ENCODE measurements around the gene DTX2. TPM values are rescaled to one million over a fixed set of nuclear protein-coding genes. Genes with fewer than 3 reads are reported as not detected.
"Not testable (repeated sequence)": the region's sequence is repeated elsewhere in the genome, so short reads cannot be mapped to it uniquely, and the experiment has no call there.

The DTX2 gene
- total RNA-seq, 2 donors from 2014 or later: 34.1 to 38.3 TPM

DNA sequence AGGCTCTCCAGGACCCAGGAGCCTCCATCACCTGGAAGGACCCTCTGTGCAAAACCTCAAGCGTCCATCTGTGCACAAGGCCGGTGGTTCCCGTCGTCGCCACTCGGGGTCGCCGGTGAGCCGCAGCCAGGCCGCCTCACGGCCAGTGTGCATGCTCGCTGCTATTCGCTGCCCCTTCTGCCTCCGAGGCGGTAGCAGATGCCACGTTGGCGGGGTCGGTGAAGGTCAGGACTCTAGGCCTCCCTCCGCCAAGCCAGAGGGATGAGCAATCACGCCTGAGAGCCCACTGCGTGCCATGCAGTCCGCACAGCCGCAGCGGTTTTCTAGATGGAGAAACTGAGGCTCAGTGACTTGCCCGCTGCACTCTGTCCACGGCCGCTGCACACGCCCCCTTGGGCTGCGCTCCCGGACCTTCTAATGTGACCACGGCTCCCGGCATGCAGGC, 54.5 kb downstream of the DTX2 start:
- H3K36me3 Mint-ChIP-seq (ENCODE audit: low read depth): no peaks in the 10 kb centered on the region
- H3K27me3 Mint-ChIP-seq (ENCODE audit: insufficient read depth): no peaks in the 10 kb centered on the region
- H3K9me3 Mint-ChIP-seq: no peaks in the 10 kb centered on the region
- H3K4me1 ChIP-seq (ENCODE audit: control insufficient read depth, insufficient read depth, low read length): no peaks in the 10 kb centered on the region
- TF ChIP-seq, protein P1, sequence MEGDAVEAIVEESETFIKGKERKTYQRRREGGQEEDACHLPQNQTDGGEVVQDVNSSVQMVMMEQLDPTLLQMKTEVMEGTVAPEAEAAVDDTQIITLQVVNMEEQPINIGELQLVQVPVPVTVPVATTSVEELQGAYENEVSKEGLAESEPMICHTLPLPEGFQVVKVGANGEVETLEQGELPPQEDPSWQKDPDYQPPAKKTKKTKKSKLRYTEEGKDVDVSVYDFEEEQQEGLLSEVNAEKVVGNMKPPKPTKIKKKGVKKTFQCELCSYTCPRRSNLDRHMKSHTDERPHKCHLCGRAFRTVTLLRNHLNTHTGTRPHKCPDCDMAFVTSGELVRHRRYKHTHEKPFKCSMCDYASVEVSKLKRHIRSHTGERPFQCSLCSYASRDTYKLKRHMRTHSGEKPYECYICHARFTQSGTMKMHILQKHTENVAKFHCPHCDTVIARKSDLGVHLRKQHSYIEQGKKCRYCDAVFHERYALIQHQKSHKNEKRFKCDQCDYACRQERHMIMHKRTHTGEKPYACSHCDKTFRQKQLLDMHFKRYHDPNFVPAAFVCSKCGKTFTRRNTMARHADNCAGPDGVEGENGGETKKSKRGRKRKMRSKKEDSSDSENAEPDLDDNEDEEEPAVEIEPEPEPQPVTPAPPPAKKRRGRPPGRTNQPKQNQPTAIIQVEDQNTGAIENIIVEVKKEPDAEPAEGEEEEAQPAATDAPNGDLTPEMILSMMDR (conservative IDR thresholded peaks at IDR 0.05): no peak
- H3K9ac ChIP-seq (ENCODE audit: extremely low read depth, low read length, poor library complexity, severe bottlenecking): no peak overlapping the region
- H3K4me1 Mint-ChIP-seq: no peaks in the 10 kb centered on the region
- H3K9me3 ChIP-seq (ENCODE audit: control insufficient read depth, low read length): no peaks in the 10 kb centered on the region
- WGBS, 2 experiments (ENCODE audit: insufficient coverage in 1 of 2, insufficient read length in 1 of 2): 29 to 40% methylated on average over 23 to 32 of the region's 32 CpGs
- H3K27ac Mint-ChIP-seq: no peak overlapping the region
- H3K27ac ChIP-seq (ENCODE audit: low read depth, low read length): no peak overlapping the region
- H3K4me3 ChIP-seq (ENCODE audit: low read length): no peak overlapping the region
- no peaks in the 10 kb centered on the region for H3K36me3 ChIP-seq (ENCODE audit: control insufficient read depth, insufficient read depth, low read length)
- no peak overlapping the region for H3K4me3 Mint-ChIP-seq
- no peak for DNase-seq
- no peaks in the 10 kb centered on the region for H3K27me3 ChIP-seq (ENCODE audit: control insufficient read depth, insufficient read depth, low read length, poor library complexity, severe bottlenecking)

DNA sequence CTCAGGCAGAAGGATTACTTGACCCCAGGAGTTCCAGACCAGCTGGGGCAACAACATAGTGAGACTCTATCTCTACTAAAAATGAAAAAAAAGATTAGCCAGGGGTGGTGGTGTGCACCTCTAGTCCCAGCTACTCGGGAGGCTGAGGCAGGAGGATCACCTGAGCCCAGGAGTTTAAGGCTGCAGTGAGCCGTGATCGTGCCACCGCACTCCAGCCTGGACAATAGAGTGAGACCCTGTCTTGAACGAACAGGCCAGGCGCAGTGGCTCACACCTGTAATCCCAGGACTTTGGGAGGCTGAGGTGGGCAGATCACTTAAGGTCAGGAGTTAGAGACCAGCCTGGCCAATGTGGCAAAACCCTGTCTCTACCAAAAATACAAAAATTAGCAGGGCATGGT, 55.4 kb downstream of the DTX2 start:
- H3K4me3 ChIP-seq (ENCODE audit: low read length); H3K4me1 Mint-ChIP-seq; DNase-seq; H3K9me3 Mint-ChIP-seq; H3K27me3 Mint-ChIP-seq (ENCODE audit: insufficient read depth); H3K27ac Mint-ChIP-seq; H3K27me3 ChIP-seq (ENCODE audit: control insufficient read depth, insufficient read depth, low read length, poor library complexity, severe bottlenecking); H3K36me3 ChIP-seq (ENCODE audit: control insufficient read depth, insufficient read depth, low read length); H3K4me3 Mint-ChIP-seq; H3K36me3 Mint-ChIP-seq (ENCODE audit: low read depth); H3K9me3 ChIP-seq (ENCODE audit: control insufficient read depth, low read length); H3K4me1 ChIP-seq (ENCODE audit: control insufficient read depth, insufficient read depth, low read length); H3K9ac ChIP-seq (ENCODE audit: extremely low read depth, low read length, poor library complexity, severe bottlenecking); H3K27ac ChIP-seq (ENCODE audit: low read depth, low read length): not testable (repeated sequence)
- WGBS, 2 experiments (ENCODE audit: insufficient coverage in 1 of 2, insufficient read length in 1 of 2): 97 to 100% methylated on average over 2 to 6 of the region's 6 CpGs

DNA sequence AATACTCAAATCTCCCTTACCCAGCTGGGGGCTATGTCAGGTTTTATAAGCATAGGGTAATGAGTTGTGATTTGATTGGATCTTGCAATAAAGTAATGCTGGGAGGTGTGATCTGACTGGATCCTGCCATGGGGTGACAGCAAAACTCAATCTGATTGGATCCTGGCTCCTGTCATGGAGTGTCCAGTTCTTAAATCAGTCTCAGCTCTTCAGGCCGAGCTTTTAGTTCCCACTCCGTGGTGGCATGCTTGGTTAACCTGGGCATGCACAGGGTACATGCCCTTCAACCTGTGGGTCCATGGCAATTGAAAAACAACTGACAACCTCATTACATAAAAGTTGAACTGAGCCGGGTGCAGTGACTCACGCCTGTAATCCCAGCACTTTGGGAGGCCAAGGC, 64.7 kb downstream of the DTX2 start:
- not testable (repeated sequence) for H3K9me3 Mint-ChIP-seq; H3K4me1 ChIP-seq (ENCODE audit: control insufficient read depth, insufficient read depth, low read length); H3K27me3 ChIP-seq (ENCODE audit: control insufficient read depth, insufficient read depth, low read length, poor library complexity, severe bottlenecking); H3K4me3 ChIP-seq (ENCODE audit: low read length); H3K36me3 Mint-ChIP-seq (ENCODE audit: low read depth); H3K27ac Mint-ChIP-seq; H3K4me1 Mint-ChIP-seq; H3K27me3 Mint-ChIP-seq (ENCODE audit: insufficient read depth); H3K36me3 ChIP-seq (ENCODE audit: control insufficient read depth, insufficient read depth, low read length); H3K4me3 Mint-ChIP-seq; DNase-seq; H3K9me3 ChIP-seq (ENCODE audit: control insufficient read depth, low read length); H3K27ac ChIP-seq (ENCODE audit: low read depth, low read length); H3K9ac ChIP-seq (ENCODE audit: extremely low read depth, low read length, poor library complexity, severe bottlenecking)
- 82% methylated on average over 2 of the region's 4 CpGs; no CpG with 5 or more reads in 1 of the 2 experiments for whole genome bisulfite sequencing, 2 experiments (ENCODE audit: insufficient coverage in 1 of 2, insufficient read length in 1 of 2)

DNA sequence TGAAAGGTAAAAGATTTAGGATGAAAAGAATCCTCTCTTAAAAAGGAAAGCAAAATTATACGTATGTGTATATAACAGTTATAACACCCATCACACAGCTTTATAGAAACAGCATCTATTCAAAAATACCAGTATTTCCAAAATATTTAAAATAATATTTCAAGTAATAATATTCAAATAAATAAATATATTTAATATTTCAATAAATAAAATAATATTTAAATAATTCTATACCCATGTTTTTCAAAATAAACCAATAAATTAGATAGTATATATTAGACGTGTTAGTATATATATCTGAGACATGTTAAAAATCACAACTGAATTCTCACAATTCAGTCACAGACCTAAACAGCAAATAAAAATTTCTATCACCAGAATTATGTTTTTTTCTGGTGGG, 70.1 kb downstream of the DTX2 start:
- not testable (repeated sequence) for H3K36me3 ChIP-seq (ENCODE audit: control insufficient read depth, insufficient read depth, low read length); H3K4me3 ChIP-seq (ENCODE audit: low read length); H3K9me3 ChIP-seq (ENCODE audit: control insufficient read depth, low read length); H3K27me3 Mint-ChIP-seq (ENCODE audit: insufficient read depth); H3K36me3 Mint-ChIP-seq (ENCODE audit: low read depth); H3K9me3 Mint-ChIP-seq; H3K4me1 ChIP-seq (ENCODE audit: control insufficient read depth, insufficient read depth, low read length); H3K27ac Mint-ChIP-seq; H3K4me3 Mint-ChIP-seq; H3K27ac ChIP-seq (ENCODE audit: low read depth, low read length); H3K4me1 Mint-ChIP-seq; H3K27me3 ChIP-seq (ENCODE audit: control insufficient read depth, insufficient read depth, low read length, poor library complexity, severe bottlenecking); DNase-seq; H3K9ac ChIP-seq (ENCODE audit: extremely low read depth, low read length, poor library complexity, severe bottlenecking)
- no CpG with 5 or more reads among the region's 2 CpGs for WGBS, 2 experiments (ENCODE audit: insufficient coverage in 1 of 2, insufficient read length in 1 of 2)

DNA sequence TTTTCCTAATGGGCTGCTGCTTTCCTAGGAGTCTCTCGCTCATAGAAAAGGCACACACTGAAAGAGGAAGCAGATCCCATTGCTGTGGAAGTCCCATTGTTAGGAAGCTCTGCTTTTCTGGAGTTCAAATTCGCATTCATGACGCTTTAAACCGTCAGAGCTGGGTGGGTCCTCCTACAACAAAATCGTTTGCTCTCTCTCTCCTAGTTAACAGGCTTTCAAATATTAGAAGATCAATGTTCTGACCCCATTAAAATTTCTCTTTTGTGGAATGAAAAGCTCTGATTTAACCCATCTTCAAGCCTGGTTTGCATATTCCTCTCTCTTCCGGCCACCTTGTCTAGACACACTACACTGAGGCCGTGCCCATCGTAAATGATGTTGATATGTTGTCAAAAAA, 81.7 kb downstream of the DTX2 start, which contains the start of gene SPDYE16:
TSS of gene SPDYE16 (minus strand) at position 101 of the 400 bp plus-strand sequence. CDS start 1,838 bp downstream, outside the sequence.
- WGBS, 2 experiments (ENCODE audit: insufficient coverage in 1 of 2, insufficient read length in 1 of 2): no CpG with 5 or more reads among the region's 8 CpGs
- H3K9me3 Mint-ChIP-seq; H3K27ac Mint-ChIP-seq; H3K4me3 Mint-ChIP-seq; H3K4me1 ChIP-seq (ENCODE audit: control insufficient read depth, insufficient read depth, low read length); DNase-seq; H3K36me3 ChIP-seq (ENCODE audit: control insufficient read depth, insufficient read depth, low read length); H3K36me3 Mint-ChIP-seq (ENCODE audit: low read depth); H3K4me1 Mint-ChIP-seq; H3K27ac ChIP-seq (ENCODE audit: low read depth, low read length); H3K9ac ChIP-seq (ENCODE audit: extremely low read depth, low read length, poor library complexity, severe bottlenecking); H3K9me3 ChIP-seq (ENCODE audit: control insufficient read depth, low read length); H3K27me3 Mint-ChIP-seq (ENCODE audit: insufficient read depth); H3K27me3 ChIP-seq (ENCODE audit: control insufficient read depth, insufficient read depth, low read length, poor library complexity, severe bottlenecking); H3K4me3 ChIP-seq (ENCODE audit: low read length): not testable (repeated sequence)
